Mesenchymal stem cell (in vitro differentiated cells and primary cell): ENCODE data around the gene TTLL1.

Source experiments
- DNase-seq: peaks from one replicate; pipeline ENCODE4 v3.0.0-alpha.2; 2013
- H2AFZ ChIP-seq: one replicate; pipeline ENCODE4 v1.6.1; 2013; ENCODE audit warnings: low read depth, mild to moderate bottlenecking, control low read depth, inconsistent platforms, low read length, moderate library complexity
- H2AK5ac ChIP-seq: 2 replicates; pipeline ENCODE4 v1.6.1; 2013; ENCODE audit warnings: low read length, moderate library complexity, mild to moderate bottlenecking, inconsistent platforms; ENCODE audit not compliant: severe bottlenecking
- H2BK120ac ChIP-seq: one replicate; pipeline ENCODE4 v1.6.1; 2013; ENCODE audit warnings: low read depth, mild to moderate bottlenecking, inconsistent platforms, low read length, moderate library complexity
- H2BK12ac ChIP-seq, 2 experiments: one replicate each; pipeline ENCODE4 v1.6.1; 2013; ENCODE audit warnings: inconsistent platforms in 2 of 2, low read length in 2 of 2, mild to moderate bottlenecking in 2 of 2, moderate library complexity in 2 of 2, control low read depth in 1 of 2
- H2BK15ac ChIP-seq: one replicate; pipeline ENCODE4 v1.6.1; 2013; ENCODE audit warnings: mild to moderate bottlenecking, low read depth, inconsistent platforms; ENCODE audit not compliant: poor library complexity, severe bottlenecking
- H2BK5ac ChIP-seq: 2 replicates; pipeline ENCODE4 v1.6.1; 2013; ENCODE audit warnings: low read depth, mild to moderate bottlenecking, low read length, control low read depth, inconsistent platforms; ENCODE audit not compliant: poor library complexity, severe bottlenecking
- H3K14ac ChIP-seq, 2 experiments: one replicate each; pipeline ENCODE4 v1.6.1; 2013; ENCODE audit warnings: inconsistent platforms in 2 of 2, low read length in 2 of 2, control low read depth in 1 of 2, mild to moderate bottlenecking in 1 of 2, moderate library complexity in 1 of 2
- H3K18ac ChIP-seq, 2 experiments: one replicate each; pipeline ENCODE4 v1.6.1; 2013; ENCODE audit warnings: inconsistent platforms in 2 of 2, low read length in 2 of 2, control low read depth in 1 of 2, low read depth in 1 of 2, mild to moderate bottlenecking in 1 of 2
- H3K23ac ChIP-seq, 2 experiments: one replicate each; pipeline ENCODE4 v1.6.1; 2013; ENCODE audit warnings: inconsistent platforms in 2 of 2, low read length in 2 of 2, mild to moderate bottlenecking in 2 of 2, moderate library complexity in 2 of 2, control low read depth in 1 of 2
- H3K27ac ChIP-seq: 2 replicates; pipeline ENCODE4 v1.5.1; 2013; ENCODE audit warnings: mild to moderate bottlenecking, moderate library complexity, low read length, control low read depth, inconsistent platforms; ENCODE audit not compliant: poor library complexity, severe bottlenecking
- H3K27me3 ChIP-seq, 2 experiments: 2 replicates each; pipeline versions ENCODE4 v1.6.1 to v1.7.0; 2013; ENCODE audit warnings: low read length in 2 of 2, mild to moderate bottlenecking in 2 of 2, moderate library complexity in 2 of 2, control low read depth in 1 of 2, inconsistent platforms in 1 of 2; ENCODE audit not compliant: control insufficient read depth in 1 of 2, insufficient read depth in 1 of 2
- H3K36me3 ChIP-seq, 2 experiments: 2 replicates each; pipeline versions ENCODE4 v1.6.1 to v1.7.0; 2013; ENCODE audit warnings: low read length in 2 of 2, control low read depth in 1 of 2, inconsistent platforms in 1 of 2, low read depth in 1 of 2, mild to moderate bottlenecking in 1 of 2; ENCODE audit not compliant: insufficient read depth in 2 of 2, control insufficient read depth in 1 of 2
- H3K4ac ChIP-seq, 2 experiments: one replicate each; pipeline ENCODE4 v1.6.1; 2013; ENCODE audit warnings: inconsistent platforms in 2 of 2, low read length in 2 of 2, mild to moderate bottlenecking in 2 of 2, moderate library complexity in 2 of 2, control low read depth in 1 of 2, low read depth in 1 of 2
- H3K4me1 ChIP-seq: 2 replicates; pipeline ENCODE4 v1.6.1; 2013; ENCODE audit warnings: low read depth, low read length, control low read depth; ENCODE audit not compliant: control insufficient read depth, insufficient read depth
- H3K4me2 ChIP-seq: 2 replicates; pipeline ENCODE4 v1.6.1; 2013; ENCODE audit warnings: low read length, mild to moderate bottlenecking, inconsistent platforms; ENCODE audit not compliant: poor library complexity, severe bottlenecking
- H3K4me3 ChIP-seq, 2 experiments: 2 replicates each; pipeline versions ENCODE4 v1.5.1 to v1.7.0; 2013; ENCODE audit warnings: low read length in 2 of 2, mild to moderate bottlenecking in 2 of 2, control low read depth in 1 of 2, low read depth in 1 of 2; ENCODE audit not compliant: insufficient read depth in 1 of 2
- H3K79me1 ChIP-seq: replicated peaks from 2 replicates; pipeline ENCODE4 v1.6.1; 2013; ENCODE audit warnings: mild to moderate bottlenecking, control low read depth, low read length, inconsistent platforms; ENCODE audit not compliant: poor library complexity, severe bottlenecking
- H3K9ac ChIP-seq: 2 replicates; pipeline ENCODE4 v1.7.0; 2013; ENCODE audit warnings: mild to moderate bottlenecking, low read length, moderate library complexity
- H3K9me3 ChIP-seq: 2 replicates; pipeline ENCODE4 v1.7.0; 2013; ENCODE audit warnings: mild to moderate bottlenecking, low read length; ENCODE audit not compliant: control insufficient read depth
- H4K8ac ChIP-seq: one replicate; pipeline ENCODE4 v1.6.1; 2013; ENCODE audit warnings: inconsistent platforms, mild to moderate bottlenecking, low read length, moderate library complexity
- H4K91ac ChIP-seq: one replicate; pipeline ENCODE4 v1.6.1; 2013; ENCODE audit warnings: mild to moderate bottlenecking, low read length, inconsistent platforms
- WGBS: methylation state at CpG from one replicate; pipeline ENCODE4 v1.1.7; 2013; ENCODE audit warnings: mixed read lengths; 5-methylcytosine and 5-hydroxymethylcytosine counted together

Gene TTLL1

DNA sequence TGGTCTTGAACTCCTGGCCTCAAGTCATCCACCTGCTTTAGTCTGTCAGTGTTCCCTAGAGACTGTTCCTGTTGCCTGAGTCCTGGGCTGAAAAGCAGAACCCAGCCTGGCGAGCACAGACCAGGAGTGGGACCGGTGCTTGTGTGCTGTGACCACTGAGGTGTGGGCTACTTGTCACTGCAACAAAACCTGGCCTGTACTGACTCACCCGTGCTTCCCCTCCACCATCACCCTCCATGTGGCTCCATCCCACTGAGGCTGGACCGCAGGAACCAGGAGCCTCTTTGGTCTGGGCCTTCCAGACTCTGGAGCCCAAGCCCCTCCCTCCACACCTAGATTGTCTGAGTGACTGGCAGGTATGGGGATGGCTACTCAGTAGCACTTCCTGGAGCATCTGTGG is 45.4 kb upstream of the TTLL1 start:
- DNase-seq: no peak
- Histone ChIP-seq H3K4me3 (no peak overlapping the region), H3K18ac (no peak overlapping the region), H4K8ac (no peak overlapping the region), H3K9me3 (no peaks in the 10 kb centered on the region), H2AFZ (no peak overlapping the region), H3K27me3 (no peaks in the 10 kb centered on the region), H3K4ac (no peak overlapping the region), H2AK5ac (no peak overlapping the region), H3K4me1 (peaks cover 4% of the 10 kb centered on the region), H3K36me3 (peaks cover 75 to 86% of the 10 kb centered on the region in 2 experiments), H3K14ac (no peak overlapping the region), H3K9ac (no peak overlapping the region), H2BK120ac (no peak overlapping the region), H3K27ac (no peak overlapping the region), H3K4me2 (no peak overlapping the region), H2BK5ac (no peak overlapping the region), H3K79me1 (peaks cover 29% of the 10 kb centered on the region), H2BK12ac (no peak overlapping the region), H4K91ac (no peak overlapping the region), H2BK15ac (no peak overlapping the region), H3K23ac (no peak overlapping the region)
- WGBS: 100% methylated on average over 3 of the region's 4 CpGs

DNA sequence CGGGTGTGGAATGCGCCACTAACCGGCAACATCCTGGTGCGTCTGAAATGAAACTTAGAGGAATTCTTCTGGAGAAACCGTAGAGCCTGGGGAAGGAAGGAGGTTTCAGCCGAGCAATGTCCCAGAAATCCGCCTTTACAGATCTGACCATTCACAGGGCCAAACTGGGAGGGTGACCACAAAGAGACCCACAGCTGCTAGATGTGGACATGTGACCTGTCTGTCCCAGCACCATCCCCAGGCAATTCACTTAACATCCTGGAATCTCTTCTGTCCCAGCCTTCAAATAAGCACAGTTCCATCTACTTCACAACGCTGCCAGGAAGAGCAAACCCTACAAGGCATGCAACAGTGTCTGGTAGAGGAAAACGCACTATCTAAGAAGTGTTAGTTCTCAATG is 44.2 kb upstream of the TTLL1 start:
- Histone ChIP-seq H2BK5ac (no peak overlapping the region), H3K9me3 (no peaks in the 10 kb centered on the region), H3K36me3 (peaks cover 65 to 78% of the 10 kb centered on the region in 2 experiments), H4K8ac (no peak overlapping the region), H3K4ac (no peak overlapping the region), H2AFZ (no peak overlapping the region), H3K9ac (no peak overlapping the region), H3K4me2 (no peak overlapping the region), H3K4me1 (peaks cover 11% of the 10 kb centered on the region), H2BK120ac (no peak overlapping the region), H2AK5ac (no peak overlapping the region), H3K27me3 (peaks cover 0 to 3% of the 10 kb centered on the region in 2 experiments), H3K79me1 (peaks cover 25% of the 10 kb centered on the region), H3K18ac (no peak overlapping the region), H2BK12ac (no peak overlapping the region), H3K23ac (no peak overlapping the region), H2BK15ac (no peak overlapping the region), H3K4me3 (no peak overlapping the region), H3K27ac (no peak overlapping the region), H4K91ac (no peak overlapping the region), H3K14ac (no peak overlapping the region)
- 92% methylated on average over 8 of the region's 9 CpGs for WGBS
- no peak for DNase-seq

DNA sequence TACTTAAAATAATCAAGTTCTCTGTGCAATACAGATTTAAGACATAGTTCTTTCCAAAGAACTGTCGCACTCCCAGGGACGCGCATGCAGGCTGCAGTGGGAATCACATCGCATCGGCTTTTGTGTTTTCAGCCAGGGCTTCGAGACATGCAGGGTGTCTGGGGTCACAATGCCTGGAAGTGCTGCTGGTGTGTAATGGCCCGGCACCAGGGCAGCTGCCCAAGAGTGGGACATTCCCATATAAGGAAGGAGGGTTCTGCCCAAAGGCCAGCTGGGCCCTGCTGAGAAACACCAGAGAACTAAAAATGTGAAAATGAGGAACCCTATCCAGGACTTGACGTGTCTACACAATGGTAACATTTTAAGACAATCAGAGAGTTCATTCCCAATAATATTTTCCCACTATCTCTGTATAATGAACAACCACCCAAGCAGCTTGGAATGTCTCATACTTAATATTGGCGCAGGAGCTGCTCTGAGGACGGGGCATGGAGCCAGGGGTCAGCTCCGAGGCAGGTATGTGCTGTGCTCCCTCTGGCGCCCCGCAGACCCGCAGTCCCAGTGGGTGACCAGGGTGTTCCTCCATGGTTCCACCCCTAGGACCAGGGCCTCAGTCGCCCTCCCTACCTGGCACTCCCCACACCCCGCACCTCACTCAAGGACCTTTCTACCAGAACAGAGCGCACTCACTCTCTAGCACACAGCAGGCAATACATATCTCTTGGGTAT is 42.7 kb upstream of the TTLL1 start:
- WGBS: 96% methylated on average over 17 of the region's 17 CpGs
- Histone ChIP-seq H3K9ac (no peak overlapping the region), H4K91ac (no peak overlapping the region), H2BK120ac (no peak overlapping the region), H3K4ac (no peak overlapping the region), H2AFZ (no peak overlapping the region), H2AK5ac (no peak overlapping the region), H3K4me2 (no peak overlapping the region), H3K27ac (no peak overlapping the region), H3K18ac (no peak overlapping the region), H3K4me3 (no peak overlapping the region), H2BK15ac (no peak overlapping the region), H4K8ac (no peak overlapping the region), H2BK12ac (no peak overlapping the region), H3K9me3 (no peaks in the 10 kb centered on the region), H3K36me3 (peaks cover 51 to 64% of the 10 kb centered on the region in 2 experiments), H3K27me3 (peaks cover 0 to 3% of the 10 kb centered on the region in 2 experiments), H3K4me1 (peaks cover 24% of the 10 kb centered on the region), H3K79me1 (peaks cover 20% of the 10 kb centered on the region), H2BK5ac (no peak overlapping the region), H3K23ac (no peak overlapping the region), H3K14ac (no peak overlapping the region)
- no peak for DNase-seq

DNA sequence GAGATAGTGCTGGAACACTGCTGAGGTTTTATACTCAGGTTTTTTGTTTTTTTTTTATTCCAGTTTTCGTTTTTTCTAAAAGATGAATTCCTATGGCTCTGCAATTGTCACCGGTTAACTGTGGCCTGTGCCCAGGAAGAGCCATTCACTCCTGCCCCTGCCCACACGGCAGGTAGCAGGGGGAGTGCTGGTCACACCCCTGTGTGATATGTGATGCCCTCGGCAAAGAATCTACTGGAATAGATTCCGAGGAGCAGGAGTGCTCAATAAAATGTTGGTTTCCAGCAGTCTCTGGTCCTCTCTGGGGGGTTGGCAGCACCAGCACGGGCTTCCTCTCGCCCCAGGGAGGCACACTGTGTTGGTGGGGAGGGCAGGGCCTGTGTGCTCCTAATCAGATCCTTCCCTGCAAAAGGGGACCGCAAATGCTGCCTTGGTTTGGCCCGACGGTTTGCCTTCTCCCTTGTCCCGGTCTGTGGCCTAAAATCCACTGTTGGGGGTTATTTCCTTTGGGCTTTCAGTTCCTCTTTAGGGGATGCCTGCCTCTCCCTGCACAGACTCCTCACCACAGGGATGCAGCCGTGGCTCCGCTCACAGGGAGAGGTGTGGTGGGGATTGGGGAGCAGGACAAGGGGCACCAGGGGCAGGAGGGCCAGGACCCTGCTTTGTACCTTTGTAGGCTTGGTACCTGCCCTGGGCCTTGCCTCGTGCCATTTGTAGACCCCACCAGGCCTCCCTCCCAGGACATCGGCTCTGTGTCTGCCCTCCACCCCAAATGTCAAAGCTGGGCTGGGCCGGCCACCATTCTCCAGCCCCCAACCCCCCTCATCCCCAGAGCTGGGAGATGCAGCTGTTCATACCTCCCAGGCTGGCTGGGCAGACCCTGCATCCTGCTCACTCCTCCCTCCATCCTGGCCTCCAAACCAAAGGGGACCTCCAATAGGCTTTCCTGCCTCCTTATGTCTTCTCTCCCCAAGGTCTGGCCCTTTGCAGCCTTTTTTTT is 40.5 kb upstream of the TTLL1 start:
- Histone ChIP-seq H3K27ac (no peak overlapping the region), H3K4ac (no peak overlapping the region), H2AFZ (no peak overlapping the region), H3K4me1 (peaks cover 34% of the 10 kb centered on the region), H3K9ac (no peak overlapping the region), H3K23ac (no peak overlapping the region), H3K4me2 (no peak overlapping the region), H2BK5ac (no peak overlapping the region), H3K36me3 (peaks cover 32 to 44% of the 10 kb centered on the region in 2 experiments), H3K79me1 (peaks cover 12% of the 10 kb centered on the region), H3K27me3 (peaks cover 0 to 3% of the 10 kb centered on the region in 2 experiments), H3K18ac (no peak overlapping the region), H2AK5ac (no peak overlapping the region), H2BK12ac (no peak overlapping the region), H4K91ac (no peak overlapping the region), H3K4me3 (no peak overlapping the region), H3K14ac (no peak overlapping the region), H2BK120ac (no peak overlapping the region), H3K9me3 (no peaks in the 10 kb centered on the region), H2BK15ac (no peak overlapping the region), H4K8ac (no peak overlapping the region)
- 84% methylated on average over 14 of the region's 16 CpGs for WGBS
- DNase-seq: no peak
